GM19463 (cell line): Measurements from ENCODE around the gene PRDM2.

Experiments used
- ATAC-seq: cut with Tn5 transposase; IDR thresholded peaks from one replicate; pipeline ENCODE4 v1.9.1; 2021; ENCODE audit warnings: mild to moderate bottlenecking, moderate library complexity; ENCODE audit not compliant: unreplicated experiment

Gene PRDM2

DNA sequence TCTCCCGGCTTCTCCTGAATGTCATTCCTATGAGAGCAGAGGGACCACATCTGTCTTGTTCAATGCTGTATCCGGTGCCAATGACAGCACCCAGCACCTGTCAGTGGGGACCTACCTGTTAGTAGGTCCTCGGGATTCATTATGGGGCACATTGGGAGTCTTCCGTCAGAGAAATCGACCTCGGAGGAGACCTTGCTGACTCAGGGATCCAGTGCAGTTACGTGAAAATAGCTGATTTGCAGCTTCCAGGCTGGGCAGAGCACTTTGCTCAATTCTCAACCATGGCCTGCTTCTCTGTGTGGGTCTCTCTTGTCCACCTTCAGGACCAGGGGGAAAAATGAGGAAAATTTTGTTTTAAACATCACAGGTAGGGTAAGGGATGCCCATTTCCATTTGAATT, 130.2 kb downstream of the PRDM2 start:
- no peak for ATAC-seq

DNA sequence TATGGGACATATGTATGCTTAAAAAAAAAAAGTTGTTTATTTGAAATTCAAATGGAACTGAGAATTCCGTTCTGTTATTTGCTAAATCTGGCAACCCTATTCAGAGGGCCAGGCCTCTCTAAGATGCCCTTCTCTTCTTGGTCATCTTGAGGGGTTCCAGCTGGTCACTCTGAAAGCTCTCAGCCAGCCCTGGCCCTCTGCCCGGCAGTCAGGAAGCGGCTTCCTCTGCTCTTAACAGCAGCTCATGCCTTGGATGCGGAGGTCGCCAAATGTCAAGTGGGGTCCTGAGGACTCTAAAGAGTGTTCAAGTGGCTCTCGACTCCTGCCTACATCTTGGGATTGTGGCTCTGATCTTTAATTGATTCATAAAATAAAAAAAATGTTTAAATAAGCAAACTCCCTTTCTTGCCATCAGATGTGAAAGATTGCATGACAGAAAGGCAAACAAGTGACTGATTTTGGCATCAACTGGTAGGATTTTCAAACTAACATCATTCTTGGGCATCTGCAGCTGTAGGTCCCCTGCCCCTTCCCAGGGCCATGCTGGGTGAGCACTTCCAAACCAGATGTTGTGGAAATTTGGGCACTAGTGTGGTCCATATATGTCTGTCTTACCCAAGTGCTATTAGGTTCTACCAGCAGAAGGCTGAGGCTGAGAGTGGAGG, 130.8 kb downstream of the PRDM2 start:
- ATAC-seq, result no peak

DNA sequence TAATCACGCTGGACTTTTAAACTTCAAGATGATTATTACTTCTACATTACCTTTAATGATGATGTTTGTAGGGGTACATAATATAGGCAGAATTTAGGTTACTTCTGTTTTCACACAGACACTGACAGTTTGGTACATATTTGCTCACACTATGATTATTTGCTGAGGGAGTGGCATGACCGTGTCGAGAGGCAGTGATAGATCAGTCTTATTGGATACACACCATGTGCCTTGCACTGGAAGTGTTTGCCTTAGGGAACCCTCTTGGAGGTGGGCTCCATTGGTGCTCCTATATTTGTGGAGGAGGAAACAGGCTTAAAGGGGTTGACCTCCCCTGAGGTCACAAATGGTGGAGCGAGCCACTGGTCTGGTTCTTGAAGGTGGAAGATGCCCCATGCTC, 132.1 kb downstream of the PRDM2 start:
- no peak for ATAC-seq

DNA sequence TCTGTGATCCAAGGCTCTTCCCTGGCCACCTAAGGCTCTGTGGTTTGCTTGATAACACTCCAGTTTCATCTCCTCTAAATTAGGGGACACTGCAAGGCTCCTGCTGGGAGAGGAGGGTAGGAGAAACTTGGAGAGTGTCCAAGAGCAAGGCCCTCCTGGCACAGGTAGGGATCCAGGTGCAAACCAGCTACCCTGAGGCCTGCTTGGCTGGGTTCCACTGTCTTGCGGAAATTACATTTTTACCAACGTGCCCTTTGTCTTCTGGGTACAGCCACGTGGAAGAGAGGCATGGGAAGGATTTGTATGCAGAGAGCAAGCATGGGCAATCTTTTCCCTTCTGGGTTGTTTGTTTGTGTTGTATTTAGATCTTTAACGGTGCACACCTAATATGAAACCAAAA, 132.5 kb downstream of the PRDM2 start:
- ATAC-seq, result no peak

DNA sequence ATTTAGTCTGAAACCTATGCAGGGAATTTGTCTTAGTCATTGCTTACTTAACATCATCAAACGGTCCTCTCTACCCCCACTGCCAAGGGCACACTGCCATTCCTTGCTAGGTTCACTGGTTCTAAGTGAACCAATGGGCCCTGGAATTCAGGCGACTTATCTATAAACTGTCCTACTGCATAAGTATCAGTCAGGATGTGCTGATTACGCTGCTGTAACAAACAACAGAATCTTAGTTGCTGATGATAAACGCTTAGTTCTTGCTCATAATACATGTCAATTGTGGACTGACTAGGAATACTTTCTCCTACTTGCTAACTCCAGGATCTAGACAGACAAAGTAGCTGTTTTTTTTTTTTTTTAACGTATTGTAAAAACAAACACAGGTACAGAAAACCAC, 136.1 kb downstream of the PRDM2 start:
- no peak for ATAC-seq

DNA sequence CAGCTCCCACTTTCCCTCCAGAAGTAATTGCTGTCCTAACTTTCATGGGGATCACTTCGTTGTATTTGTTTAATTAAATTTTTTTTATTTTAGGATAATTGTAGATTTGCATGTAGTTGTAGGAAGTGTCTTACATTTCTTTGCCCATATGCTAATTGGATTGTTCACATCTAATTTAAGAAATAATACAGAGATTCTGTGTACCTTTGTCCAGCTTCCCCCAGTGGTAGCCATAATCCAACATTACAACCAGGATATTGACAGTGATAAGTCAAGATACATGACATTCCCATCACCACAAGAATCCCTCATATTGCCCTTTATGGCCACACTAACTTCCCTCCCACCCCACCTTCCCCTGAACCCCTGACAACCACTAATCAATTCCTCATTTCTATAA, 136.6 kb downstream of the PRDM2 start:
- no peak for ATAC-seq

DNA sequence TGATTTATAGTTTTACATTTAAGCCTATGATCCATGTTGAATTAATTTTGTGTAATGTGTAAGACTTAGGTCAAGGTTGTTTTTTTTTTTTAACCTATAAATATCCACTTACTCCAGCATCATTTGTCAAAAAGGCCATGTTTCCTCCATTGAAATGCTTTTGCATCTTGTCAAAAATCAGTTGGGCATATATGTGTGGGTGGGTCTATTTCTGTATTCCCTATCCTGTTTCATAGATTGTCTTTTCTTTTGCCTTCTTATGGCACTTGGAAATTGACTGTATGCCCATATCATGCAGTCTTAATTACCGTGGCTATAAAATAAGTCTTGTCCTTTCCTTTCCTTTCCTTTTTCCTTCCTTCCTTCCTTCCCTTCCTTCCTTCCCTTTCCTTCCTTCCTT, 138.2 kb downstream of the PRDM2 start:
- no peak for ATAC-seq

DNA sequence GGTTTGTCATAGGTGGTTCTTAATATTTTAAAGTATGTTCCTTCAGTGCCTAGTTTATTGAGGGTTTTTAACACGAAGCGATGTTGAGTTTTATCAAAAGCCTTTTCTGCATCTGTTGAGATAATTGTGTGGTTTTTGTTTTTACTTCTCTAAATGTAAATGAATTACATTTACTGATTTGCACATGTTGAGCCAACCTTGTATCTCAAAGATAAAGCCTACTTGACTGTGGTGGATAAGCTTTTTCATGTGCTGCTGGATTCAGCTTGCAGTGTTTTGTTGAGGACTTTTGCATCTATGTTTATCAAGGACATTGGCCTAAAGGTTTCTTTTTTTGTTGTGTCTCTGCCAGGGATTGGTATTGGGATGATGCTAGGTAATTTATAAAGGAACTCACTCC, 142.5 kb downstream of the PRDM2 start:
- ATAC-seq, result no peak

DNA sequence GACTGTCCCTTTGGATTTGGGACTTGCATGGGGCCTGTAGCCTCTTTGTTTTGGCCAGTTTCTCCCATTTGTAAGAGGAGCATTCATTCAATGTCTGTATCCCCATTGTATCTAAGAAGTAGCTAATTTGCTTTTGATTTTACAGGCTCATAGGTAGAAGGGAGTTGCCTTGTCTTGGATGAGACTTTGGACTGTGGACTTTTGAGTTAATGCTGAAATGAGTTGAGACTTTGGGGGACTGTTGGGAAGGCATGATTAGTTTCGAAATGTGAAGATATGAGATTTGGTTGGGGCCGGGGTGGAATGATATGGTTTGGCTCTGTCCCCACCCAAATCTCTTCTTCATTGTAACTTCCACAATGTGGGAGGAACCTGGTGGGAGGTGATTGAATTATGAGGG, 151.7 kb downstream of the PRDM2 start:
- no peak for ATAC-seq

DNA sequence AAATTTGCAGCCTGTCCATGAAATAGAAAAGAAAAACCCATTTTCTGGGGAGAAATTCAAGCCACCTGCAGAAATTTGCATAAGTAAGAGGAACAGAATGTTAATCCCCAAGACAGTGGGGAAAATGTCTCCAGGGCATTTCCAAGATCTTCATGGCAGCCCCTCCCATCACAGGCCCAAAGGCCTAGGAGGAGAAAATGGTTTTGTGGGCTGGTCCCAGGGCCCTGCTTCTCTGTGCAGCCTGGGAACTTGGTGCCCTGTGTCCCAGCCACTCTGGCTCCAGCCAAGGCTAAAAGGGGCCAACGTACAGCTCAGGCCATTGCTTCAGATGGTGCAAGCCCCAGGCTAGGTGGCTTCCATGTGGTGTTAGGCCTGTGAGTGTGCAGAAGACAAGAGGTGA, 155.6 kb downstream of the PRDM2 start:
- no peak for ATAC-seq

DNA sequence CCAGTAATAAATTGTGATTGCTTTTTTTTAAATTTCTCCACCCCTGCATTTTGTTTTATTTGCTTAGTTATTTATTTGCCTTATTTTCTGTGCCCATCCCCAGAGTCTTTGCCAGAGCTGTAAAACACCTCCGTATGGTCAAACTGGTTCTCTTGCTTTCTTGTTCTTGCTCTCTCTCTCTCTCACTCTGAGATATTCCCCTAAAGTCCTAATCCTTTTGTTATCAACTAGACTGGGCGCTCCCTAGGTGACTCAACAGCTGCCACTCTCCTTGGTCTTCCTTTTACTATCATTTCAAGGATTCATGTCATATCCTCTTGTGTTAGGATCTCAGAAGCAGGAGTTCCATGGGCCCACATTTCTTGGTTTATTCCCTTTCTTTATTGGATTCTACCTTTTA, 160.0 kb downstream of the PRDM2 start:
- no peak for ATAC-seq

DNA sequence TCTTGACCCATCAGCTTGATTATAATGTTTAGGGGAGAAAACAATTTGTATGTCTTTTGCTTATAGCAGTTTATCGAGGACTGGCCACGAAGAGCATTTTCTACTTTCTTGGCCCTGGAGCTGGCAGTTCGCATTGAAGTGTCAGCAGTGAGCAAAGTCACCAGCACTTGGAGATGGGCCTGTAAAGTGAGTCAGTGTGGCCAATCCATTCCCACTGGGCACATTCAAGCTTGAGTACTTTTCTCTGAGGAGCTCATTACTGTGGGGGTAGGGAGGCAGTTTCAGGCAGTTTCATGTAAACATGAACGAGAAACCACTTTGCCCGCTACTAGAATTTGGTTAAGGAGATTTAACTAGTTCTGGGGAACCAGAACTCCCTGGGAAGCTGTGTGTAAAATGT, 164.8 kb downstream of the PRDM2 start:
- no peak for ATAC-seq

DNA sequence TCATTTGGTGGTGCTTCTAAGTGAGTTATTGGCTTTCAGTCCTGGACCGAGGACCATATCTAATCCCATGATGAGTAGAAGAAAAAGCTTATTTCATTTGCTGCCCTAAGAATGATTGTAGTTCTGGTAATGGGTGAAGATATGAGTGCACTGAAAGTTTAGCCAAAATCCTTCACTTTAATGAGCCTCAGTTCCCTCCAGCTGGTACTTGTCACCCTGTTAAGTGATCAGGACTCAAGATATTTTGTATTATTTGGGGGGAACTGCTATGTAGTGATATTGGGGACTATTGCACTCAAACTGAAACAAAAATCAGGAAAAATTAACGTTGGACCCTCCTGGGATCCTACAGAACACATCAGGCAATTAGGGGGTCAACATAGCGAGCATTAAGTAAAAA, 165.9 kb downstream of the PRDM2 start:
- no peak for ATAC-seq

DNA sequence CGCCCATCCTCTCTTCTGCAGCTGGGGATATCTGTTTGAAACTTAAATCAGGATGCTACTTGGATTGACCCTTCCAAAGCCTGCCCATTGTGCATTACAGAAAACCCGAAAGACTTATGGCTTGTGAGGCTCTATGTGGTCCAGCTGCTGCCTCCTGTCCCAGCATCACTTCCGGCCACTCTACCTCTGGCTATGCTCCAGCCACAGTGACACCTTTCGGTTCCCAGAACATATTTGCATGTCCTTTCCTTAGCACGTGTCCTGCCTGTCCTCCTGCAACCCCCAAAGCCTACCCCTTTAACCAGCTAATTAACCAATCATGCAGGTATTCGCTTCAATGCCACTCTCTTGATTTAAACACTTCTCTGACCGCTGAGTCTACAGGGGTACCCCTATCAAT, 167.6 kb downstream of the PRDM2 start:
- ATAC-seq, result no peak

DNA sequence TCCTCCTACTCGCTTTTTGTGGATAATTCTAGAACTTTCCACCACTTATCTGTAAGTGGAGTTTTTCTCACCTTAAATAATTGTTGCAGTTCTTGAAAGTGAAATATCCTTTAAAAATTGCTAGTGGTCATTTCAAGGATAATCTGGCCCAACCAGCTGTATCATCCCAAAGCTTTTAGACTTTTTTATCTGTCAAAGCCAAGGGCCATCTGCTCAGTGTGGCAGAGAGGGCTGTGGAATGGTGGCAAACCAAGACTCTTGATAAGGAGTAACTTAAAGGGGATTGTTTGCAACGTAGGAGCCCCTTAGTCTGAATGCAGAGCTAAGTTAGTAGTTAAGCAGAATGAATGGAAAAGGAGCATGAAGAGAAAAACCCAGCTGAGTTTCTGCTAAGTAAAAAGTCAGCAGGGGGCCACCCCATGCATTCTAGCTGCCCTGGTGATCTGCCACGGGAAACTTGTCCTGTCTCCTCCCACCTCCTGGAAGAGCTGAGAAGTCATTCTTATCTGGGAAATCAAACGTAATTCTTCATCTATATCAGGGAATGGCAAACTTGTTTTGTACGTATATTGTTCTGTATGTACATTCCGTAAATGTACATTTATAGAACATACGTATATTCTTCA, 169.3 kb downstream of the PRDM2 start:
- ATAC-seq, result no peak

DNA sequence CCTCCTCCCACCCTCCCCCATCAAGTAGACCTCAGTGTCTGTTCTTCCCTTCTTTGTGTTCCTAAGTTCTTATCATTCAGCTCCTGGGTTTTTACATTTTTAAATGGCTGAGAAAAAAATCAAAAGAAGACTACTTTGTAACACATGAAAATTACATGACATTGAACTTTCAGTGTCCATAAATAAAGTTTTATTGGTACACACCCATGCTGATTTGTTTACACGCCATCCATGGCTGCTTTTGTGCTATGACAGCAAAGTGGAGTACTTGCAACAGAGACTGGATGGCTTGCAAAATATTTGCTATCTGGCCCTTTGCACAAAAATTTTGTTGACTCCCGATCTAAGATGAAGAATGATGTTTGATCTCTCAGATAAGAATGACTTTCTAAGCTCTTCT, 171.4 kb downstream of the PRDM2 start:
- no peak for ATAC-seq

DNA sequence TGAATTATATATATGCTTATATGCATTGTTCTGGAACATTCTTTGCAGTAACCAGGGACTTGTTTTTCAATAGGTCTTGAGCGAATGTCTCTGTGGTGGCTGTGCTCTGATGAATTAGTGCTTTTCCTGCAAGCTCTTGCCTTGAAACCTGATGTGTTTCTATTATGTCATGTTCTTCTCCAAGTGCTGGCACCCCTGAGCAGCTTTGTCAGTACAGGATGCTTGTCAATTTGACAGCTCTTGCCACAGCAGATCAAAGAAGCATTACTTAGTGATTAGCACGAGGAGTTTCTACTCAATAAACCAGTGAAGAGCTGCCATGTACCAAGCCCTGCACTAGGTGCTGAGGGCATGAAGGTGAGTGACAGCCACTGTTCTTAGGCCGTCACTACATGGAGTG, 171.9 kb downstream of the PRDM2 start:
- no peak for ATAC-seq

DNA sequence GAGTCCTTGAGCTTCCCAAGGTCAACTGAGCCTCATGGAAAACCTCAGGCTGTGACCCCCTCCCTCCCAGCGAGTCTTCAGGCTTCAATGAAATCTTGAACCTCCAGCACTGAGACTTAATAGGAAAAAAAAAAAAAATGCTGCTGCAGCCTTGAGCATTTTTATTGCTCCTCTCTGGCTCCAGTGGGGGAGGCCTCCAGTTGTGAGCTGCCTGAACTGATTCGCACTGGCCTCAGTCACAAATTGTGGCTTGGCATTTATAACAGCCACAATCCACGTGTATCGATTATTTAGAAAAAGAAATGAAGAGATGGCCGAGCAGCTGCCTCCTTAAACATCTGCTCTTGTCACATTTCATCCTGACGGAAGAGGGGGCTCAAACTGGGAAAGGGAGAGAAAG, 173.0 kb downstream of the PRDM2 start:
- no peak for ATAC-seq
